ENCODE measurements around the gene HMGXB4. TPM values are rescaled to one million over a fixed set of nuclear protein-coding genes. Genes with fewer than 3 reads are reported as not detected.

HMGXB4 gene
- polyA plus RNA-seq, 2 of the 4 experiments (the other 2 are of a cell fraction) = 12.9 to 29.5 TPM

- Histone ChIP-seq H3K9me3 (no peaks in the 10 kb centered on the region), H3K27ac (peak overlapping the region; percentile 100), H3K4me1 (0 out of 3 replicates have a peak, but pooled peaks cover 6% of the 10 kb centered on the region), H3K4me2 (peak overlapping the region; percentile 86), H3K4me3 (peak overlapping the region; percentile 82)
- TF ChIP-seq ESRRA (IDR thresholded peaks at IDR 0.05; ENCODE audit: borderline replicate concordance, low read length) (no peak), E2F6 (IDR thresholded peaks at IDR 0.05; ENCODE audit: borderline replicate concordance, low read depth) (no peak; the same call in 1 of the 2 replicates), BHLHE40 (IDR thresholded peaks at IDR 0.05; ENCODE audit: low read depth, low read length) (no peak), TP53 (CRISPR knock-in tag; IDR thresholded peaks at IDR 0.05) (no peak), CTCF (IDR thresholded peaks at IDR 0.05) (no peak), JUNB (IDR thresholded peaks at IDR 0.05) (no peak), MYC (IDR thresholded peaks at IDR 0.05; ENCODE audit: borderline replicate concordance, low read length) (no peak), FOSL2 (IDR thresholded peaks at IDR 0.05) (no peak), FOSL2 (CRISPR knock-in tag; IDR thresholded peaks at IDR 0.05) (no peak), JUN (IDR thresholded peaks at IDR 0.05) (no peak), EP300 (IDR thresholded peaks at IDR 0.05) (no peak), CHD4 (IDR thresholded peaks at IDR 0.05; ENCODE audit: borderline replicate concordance) (no peak), RAD21 (conservative IDR thresholded peaks at IDR 0.05 in 1 of 2, IDR thresholded peaks at IDR 0.05 in 1 of 2) (no peak), CBX8 (IDR thresholded peaks at IDR 0.05) (no peak), HEYL (CRISPR knock-in tag; IDR thresholded peaks at IDR 0.05) (no peak)
- 28% methylated on average over 23 of the region's 23 CpGs for WGBS (ENCODE audit: missing lambda C conversion rate)
- ATAC-seq = peak in 1 of 2 experiments; percentile 42; a peak in 3 of 6 replicates
- ChIA-PET POLR2A (interaction anchor here (0.6 to 1.6 kb wide), 2 partner anchors 42 to 1052 kb away, joined by 3 to 4 read pairs; partner anchors contain the start of gene TOM1), CTCF (no interaction called here)
- no peak for FAIRE-seq
- peak; percentile 5 to 10 for DNase-seq (ENCODE audit: low read depth in 1 of 2, low spot score in 1 of 2)
Measured at GRCh38 chr22:35258191-35258988, 1.1 kb downstream of the HMGXB4 start.

GRCh38 chr22:35264986-35265385 is 7.7 kb downstream of the HMGXB4 start:
- WGBS (ENCODE audit: missing lambda C conversion rate) = 94% methylated on average over 7 of the region's 7 CpGs
- no peak for ATAC-seq

More at GRCh38 chr22:35264986-35265385, 7.7 kb downstream of the HMGXB4 start:
- TF ChIP-seq USF2 (IDR thresholded peaks at IDR 0.05) = no peak
- no peak for TF ChIP-seq EP300 (IDR thresholded peaks at IDR 0.05)
- TF ChIP-seq FOSB (CRISPR knock-in tag; IDR thresholded peaks at IDR 0.05) = no peak
- no peak for TF ChIP-seq MAX (IDR thresholded peaks at IDR 0.05)
- no peak for TF ChIP-seq NPAS2 (CRISPR knock-in tag; IDR thresholded peaks at IDR 0.05; ENCODE audit: borderline replicate concordance)
- TF ChIP-seq REST (IDR thresholded peaks at IDR 0.05) = no peak
- no peak for TF ChIP-seq RCOR1 (IDR thresholded peaks at IDR 0.05; ENCODE audit: low read depth, low read length)
- no peak for TF ChIP-seq HOXB13 (CRISPR knock-in tag; IDR thresholded peaks at IDR 0.05; ENCODE audit: low read depth)
- no peak for TF ChIP-seq CBX2 (IDR thresholded peaks at IDR 0.05; ENCODE audit: borderline replicate concordance, low read depth)
- TF ChIP-seq POLR2A (IDR thresholded peaks at IDR 0.05; ENCODE audit: low read length) = no peak
- TF ChIP-seq CTCF (IDR thresholded peaks at IDR 0.05) = no peak
- TF ChIP-seq HMGXB4 (CRISPR knock-in tag; IDR thresholded peaks at IDR 0.05; ENCODE audit: borderline replicate concordance) = no peak
- no peak for TF ChIP-seq BHLHE40 (IDR thresholded peaks at IDR 0.05; ENCODE audit: low read depth, low read length)
- Histone ChIP-seq H3K4me2 (no peak overlapping the region), H3K4me3 (no peak overlapping the region), H3K9me3 (no peaks in the 10 kb centered on the region), H3K4me1 (no peaks in the 10 kb centered on the region), H3K27ac (no peak overlapping the region)
- POLR2A ChIA-PET = no interaction called here
- CTCF ChIA-PET = no interaction called here
- DNase-seq (ENCODE audit: low read depth in 1 of 2, low spot score in 1 of 2) = no peak
- no peak for FAIRE-seq

Data from A549 (cell line).